Measurements from ENCODE around the gene RFPL2.
"Not testable (repeated sequence)": the region's sequence is repeated elsewhere in the genome, so short reads cannot be mapped to it uniquely, and the experiment has no call there.

DNA sequence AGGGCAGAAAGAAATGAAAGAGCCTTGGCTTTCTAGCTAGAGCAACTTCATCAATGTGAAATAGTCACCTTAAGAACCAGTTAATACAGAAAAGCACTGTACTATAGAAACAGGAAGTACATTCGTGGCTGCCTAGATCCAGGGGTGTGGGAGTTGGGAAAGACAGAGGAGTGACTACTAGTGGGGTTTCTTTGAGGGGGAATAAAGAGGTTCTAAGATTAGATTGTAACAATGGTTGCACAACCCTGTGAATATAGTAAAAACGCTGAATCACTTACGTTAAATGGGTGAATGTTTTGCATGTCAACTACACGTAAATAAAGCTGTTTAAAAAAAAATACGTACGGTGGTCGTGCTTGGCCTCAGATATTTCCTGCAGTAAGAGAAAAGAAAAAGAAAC lies 54.2 kb downstream of the RFPL2 start:
- TF ChIP-seq, protein P1, sequence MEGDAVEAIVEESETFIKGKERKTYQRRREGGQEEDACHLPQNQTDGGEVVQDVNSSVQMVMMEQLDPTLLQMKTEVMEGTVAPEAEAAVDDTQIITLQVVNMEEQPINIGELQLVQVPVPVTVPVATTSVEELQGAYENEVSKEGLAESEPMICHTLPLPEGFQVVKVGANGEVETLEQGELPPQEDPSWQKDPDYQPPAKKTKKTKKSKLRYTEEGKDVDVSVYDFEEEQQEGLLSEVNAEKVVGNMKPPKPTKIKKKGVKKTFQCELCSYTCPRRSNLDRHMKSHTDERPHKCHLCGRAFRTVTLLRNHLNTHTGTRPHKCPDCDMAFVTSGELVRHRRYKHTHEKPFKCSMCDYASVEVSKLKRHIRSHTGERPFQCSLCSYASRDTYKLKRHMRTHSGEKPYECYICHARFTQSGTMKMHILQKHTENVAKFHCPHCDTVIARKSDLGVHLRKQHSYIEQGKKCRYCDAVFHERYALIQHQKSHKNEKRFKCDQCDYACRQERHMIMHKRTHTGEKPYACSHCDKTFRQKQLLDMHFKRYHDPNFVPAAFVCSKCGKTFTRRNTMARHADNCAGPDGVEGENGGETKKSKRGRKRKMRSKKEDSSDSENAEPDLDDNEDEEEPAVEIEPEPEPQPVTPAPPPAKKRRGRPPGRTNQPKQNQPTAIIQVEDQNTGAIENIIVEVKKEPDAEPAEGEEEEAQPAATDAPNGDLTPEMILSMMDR (IDR thresholded peaks at IDR 0.05) = not testable (repeated sequence)
- TF ChIP-seq POLR2A (IDR thresholded peaks at IDR 0.05) = not testable (repeated sequence)

All from sigmoid colon (tissue), 3 donors.